HG02970 (cell line): ENCODE measurements around the gene KCTD1.

Experiments used
- ATAC-seq: cut with Tn5 transposase; IDR thresholded peaks from one replicate; pipeline ENCODE4 v1.9.1; 2021; ENCODE audit warnings: mild to moderate bottlenecking, moderate library complexity, moderate number of reproducible peaks; ENCODE audit not compliant: unreplicated experiment, low FRiP score

KCTD1 gene

DNA sequence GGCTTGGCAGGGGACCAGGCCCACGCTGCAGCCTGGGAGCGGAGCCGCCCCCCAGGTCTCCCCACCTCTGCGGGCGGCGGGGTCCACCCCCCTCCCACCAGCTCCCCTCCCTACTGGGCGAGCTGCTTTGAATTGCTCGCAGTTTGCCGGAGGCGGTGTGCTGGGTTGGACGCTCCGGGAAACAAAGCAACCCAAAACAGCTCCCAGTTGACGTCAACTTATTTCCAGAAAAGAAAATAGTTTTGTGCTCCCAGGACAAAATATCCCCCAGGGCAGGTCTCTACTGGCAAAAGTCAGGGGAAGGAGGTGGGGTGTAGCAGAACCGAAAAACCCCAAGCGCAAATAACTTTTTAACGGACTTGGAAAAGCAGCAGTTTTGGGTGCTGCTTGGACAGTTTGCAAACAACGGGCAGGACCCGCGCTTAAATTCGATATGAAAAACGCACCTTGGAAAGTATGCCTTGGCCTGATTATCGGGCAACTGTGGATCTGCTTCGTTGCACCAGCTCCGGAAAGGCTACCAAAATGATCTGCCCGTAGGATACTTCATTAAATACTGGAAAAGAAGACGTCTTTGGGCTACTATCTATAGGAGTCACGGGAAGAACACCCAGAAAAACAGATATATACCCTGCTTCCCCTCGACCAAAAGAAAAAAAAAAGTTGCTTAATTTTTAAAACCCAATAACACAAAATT, 2.8 kb upstream of the KCTD1 start:
- ATAC-seq, result no peak

DNA sequence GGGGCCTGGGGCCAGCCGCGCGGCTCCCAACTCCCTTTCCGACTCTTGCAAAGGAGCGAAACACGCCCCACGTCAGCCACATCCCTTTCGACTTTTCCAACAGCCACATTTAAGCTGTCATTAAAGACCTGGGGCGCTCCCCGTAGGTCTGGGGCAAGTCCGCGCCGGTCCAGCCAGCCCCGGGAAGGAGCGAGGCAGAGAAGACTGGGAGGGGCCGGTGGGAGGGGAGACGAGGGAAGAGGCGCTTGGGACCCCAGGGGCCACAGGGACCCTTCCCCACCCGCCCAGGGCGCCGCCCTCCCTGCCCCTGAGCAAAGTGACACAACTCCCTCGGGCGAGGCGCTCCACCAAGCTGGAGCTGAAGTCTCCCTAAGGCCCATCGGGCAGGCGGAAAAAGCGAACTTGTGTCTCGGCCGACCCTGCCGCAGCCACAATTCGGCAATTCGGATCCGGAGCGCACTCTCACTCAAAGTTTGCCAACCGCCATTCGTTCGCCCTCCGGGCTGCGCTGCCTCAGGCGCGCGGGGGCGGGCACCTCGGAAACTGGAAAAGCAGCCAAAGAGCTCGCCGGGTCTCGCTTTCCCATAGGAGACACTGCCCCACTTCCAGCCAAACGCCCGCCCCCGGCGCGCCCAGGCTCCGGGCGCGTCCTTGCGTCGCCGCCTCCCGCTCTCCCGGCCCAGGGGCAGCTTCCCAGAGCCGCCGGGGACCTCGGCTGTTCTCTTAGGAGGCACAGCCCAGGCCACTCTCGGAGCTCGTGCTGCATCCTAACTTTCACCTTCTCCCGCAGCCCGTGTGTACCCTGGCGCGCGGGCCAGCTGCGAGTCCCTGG, 1.1 kb upstream of the KCTD1 start:
- no peak for ATAC-seq

GRCh38 chr18:26547646-26548414, 523 bp downstream of the KCTD1 start:
- ATAC-seq, result peak; percentile 43

DNA sequence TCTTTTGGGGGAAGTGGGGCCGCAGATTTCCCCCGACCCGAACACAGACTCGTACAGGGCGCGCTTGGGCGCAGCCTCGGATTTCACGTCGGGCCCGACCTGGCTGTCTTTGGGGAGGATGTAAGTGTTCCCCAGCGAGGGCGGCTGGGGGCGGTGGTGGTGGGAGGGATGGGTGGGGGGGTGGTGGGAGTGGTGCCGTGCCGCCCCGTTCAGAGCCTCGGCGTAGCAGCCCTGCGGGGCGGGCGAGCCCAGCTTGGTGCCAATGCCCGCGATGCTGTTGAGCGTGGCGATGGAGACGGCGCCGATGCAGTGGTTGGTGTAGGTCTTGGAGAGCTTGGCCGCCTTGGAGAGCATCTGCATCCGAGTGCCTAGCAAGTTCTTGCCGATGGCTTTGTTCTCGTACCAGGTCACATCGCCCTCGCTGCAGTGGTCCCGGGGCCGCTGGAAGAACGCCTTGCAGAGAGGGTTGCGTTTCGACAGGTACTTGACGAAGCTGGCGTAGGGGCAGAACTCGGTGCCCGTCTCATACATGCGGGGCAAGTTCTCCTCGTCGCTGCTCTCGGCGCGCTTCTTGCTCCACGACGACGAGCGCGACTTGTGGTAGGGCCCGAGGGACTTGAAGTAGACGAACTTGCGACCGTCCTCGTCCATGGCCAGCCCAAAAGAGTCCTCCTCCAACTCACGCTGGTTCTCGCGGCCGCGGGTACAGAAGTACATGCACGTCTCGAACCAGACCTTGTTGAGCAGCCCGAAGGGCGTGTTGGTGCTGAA, 1.3 kb downstream of the KCTD1 start:
- ATAC-seq, result no peak

DNA sequence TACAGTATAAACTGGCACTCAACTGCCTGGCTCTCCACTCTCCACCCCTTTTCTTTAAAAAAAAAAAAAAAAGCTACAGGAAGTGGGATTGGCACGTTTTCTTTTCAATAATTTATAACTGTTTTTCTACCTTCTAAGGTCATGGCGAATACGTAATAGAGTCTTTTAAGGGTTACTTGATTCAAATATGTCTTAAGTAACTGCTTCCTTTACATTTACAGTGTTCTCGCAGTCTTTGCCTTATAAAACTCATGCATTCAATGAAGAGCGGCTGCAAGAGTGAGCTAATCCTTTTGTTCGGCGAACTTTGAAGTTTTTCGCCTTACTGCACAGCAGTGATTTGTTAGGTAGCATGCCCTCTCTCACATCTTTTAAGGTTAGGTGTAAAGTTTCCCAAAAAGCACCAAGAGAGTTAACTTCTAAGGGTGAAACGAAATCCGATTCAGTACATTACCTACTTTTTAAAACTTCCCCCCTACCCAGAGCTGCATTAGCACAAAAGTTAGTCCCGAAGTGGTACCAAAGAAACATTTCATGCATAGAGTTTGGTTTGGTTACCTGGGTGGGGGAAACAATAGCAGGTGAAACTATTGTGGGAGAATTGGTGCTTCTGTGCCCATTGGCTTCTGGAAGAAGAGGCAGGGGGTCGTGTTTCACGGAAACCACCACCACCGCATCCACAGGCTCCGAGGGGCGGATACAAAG, 2.0 kb downstream of the KCTD1 start:
- ATAC-seq, result no peak

DNA sequence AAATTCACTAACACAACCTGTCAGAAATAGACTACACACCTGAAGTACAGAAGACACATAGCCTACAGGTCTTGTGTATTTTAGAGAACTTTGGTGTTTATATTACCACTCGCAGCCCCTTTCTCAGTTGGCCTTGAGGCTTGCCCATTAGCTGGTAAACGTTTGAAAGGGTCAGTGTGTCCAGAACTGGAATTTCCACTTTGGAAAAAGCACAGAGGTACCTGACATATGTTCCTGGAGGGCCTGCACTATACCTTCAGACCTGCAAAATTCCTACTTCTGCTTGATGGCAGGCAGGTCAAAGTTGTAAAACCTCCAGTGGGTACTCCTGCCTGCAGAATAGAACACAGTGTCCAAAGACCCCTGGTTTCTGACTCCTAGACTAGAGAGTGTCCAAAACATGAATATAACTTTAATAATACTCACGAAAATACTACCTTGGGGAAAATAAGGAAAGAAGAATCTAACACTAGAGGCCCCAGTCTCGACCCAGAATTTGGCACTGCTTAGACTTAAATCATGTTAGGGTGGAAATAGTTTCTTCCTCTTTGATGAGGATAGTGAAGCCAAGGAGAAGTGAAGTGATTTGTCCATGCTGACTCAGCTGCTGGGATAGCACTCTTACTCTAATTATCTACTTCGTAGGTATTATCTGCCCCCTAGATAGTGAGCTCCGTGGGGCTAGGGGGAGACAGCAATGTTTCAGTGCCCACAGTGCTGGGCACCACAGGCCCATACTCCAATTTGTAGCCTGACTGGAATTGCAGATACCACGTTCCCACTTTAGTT, 2.8 kb downstream of the KCTD1 start:
- no peak for ATAC-seq

GRCh38 chr18:26544451-26544850, 3.9 kb downstream of the KCTD1 start:
- ATAC-seq, result no peak

GRCh38 chr18:26543373-26543772, 5.0 kb downstream of the KCTD1 start:
- no peak for ATAC-seq

DNA sequence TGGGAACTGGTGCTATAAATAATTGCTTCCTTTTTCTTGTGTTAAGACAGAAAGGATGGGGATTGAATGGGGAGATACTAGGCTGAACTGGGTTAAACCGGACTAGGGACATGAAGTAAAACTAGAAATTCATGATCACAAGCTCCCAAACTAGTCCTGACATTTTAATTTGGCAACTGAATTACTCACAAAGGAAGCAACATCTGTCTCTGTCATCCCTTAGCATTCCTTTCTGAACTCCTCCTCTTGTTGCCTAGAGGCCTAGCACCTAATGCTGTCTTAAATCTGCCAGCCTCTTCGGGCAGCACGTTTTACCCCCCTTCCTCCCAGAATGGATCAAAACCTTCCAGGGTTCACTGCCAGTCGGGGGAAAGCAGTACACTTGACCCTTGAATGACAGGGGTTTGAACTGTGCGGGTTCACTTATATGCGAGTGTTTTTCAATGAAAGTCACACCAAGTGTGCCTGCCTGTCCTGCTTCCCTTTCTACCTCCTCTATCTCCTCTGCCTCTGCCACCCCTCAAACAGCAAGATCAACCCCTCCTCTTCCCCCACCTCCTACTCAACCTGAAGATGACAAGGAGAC, 8.2 kb downstream of the KCTD1 start:
- ATAC-seq, result no peak

GRCh38 chr18:26538524-26538923, 9.8 kb downstream of the KCTD1 start:
- no peak for ATAC-seq

- ATAC-seq, result no peak
These were observed 11.7 kb downstream of the KCTD1 start for GRCh38 chr18:26536664-26537063.

- no peak for ATAC-seq
These were observed 12.3 kb downstream of the KCTD1 start for GRCh38 chr18:26536032-26536431.

GRCh38 chr18:26535630-26536029, 12.7 kb downstream of the KCTD1 start:
- no peak for ATAC-seq

DNA sequence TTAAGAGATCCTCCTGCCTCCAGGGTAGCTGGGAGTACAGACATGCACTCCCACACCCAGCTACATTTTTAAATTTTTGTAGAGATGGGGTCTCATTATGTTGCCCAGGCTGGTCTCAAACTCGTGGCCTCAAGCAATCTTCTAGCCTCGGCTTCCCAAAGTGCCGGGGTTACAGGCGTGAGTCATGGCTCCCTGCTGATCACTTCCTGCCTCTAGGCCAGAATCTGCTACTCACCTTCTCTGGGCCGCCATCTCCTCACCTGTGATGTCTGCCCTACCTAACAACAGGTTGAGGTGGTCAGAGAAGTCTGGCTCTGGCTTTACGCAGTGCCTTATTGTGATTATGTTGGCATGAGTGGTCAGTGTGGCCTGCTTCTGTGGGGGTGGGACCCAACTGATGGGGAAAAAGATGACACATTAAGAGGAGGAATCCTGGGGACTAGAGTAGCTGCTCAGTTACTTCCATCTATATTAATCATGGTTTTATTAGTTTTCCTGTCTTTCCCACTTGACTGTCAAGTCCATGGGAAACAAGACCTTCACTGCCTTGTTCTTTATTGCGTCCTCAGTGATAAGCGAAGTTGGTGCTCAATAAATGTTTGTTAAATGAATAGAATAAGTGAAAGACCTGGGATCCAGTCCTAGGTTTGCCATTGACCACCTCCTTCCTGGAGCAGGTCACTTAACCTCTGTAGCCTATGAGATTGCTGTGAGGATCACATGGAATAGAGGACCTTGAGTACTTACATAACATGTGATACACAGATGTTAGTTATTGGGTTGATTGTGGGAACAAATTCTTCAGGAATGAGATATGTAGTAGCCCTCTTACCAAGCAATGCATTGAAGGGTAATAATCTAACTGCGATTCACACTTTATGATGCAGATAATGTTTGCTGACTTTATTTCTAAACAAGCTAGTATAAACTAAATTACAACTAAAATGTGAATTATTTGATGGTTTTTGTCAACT, 15.7 kb downstream of the KCTD1 start:
- no peak for ATAC-seq

DNA sequence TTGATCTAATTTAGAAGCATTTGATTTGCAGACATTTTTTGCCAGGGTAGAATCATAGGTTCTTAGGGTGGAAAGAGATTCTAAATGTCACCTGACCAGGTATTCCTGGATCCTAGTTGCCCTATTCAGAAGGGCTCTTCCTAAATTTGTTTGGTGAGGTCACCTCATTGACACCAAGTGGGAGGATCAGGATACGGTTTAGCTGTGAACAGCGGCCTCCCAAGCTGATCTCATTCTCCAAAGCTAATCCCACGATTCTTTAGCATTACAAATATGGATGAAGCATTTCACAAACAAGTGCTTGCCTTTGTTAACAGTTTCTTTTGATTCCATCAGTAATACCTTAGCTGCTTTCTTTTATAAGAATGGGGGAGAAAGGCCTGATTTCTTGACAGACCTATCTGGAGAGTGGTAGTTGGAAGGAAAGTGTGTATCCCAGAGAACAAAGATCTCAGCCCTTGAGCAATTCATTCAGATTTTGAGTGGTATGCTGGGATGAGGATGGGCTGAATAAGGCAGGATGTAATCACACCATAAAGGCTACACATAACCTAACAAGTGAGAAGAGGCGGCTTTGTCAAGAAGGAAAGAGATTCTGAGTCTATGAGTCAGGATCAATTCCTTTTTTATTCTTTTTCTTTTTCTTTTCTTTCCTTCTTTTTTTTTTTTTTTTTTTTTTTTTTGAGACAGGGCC, 16.6 kb downstream of the KCTD1 start:
- no peak for ATAC-seq

GRCh38 chr18:26526966-26527234, 21.5 kb downstream of the KCTD1 start:
- ATAC-seq, result no peak
